Hypothalamus (tissue), 51 donors: ENCODE results near the gene CYP19A1.

Experiments
- DNase-seq, 51 donors: peaks; one replicate each; lab custom pipeline; 2025; lab: John Stamatoyannopoulos, UW

Gene CYP19A1

GRCh38 chr15:51338496-51338895, at the start of gene CYP19A1:
CYP19A1 (minus strand) TSS chr15:51338596; CDS start chr15:51242912, 95,684 bp downstream.
- DNase-seq, result no peak

- no peak for DNase-seq
These were observed 49.3 kb upstream of the CYP19A1 start for GRCh38 chr15:51387699-51388041.

- DNase-seq, result no peak
These were observed 48.7 kb upstream of the CYP19A1 start for GRCh38 chr15:51386960-51387698.

DNA sequence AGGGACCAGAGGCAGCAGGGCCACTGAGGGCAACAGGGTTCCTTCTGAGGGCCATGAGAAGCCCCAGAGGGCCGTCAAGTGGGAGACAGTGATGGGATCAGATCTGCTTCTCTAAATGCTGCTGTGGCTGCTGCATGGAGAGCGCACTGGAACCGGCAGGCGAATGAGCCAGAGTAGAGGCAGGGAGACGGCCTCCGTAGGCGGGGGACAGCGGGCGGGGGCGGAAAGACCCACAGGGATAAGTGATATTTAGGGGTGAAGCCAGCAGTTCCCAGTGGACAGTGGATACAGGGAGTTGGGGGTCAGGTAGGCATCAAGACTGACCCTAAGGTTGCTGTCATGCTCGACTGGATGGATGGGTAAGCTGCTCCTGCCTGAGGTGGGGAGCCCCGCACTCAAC, 48.1 kb upstream of the CYP19A1 start:
- DNase-seq, result no peak

GRCh38 chr15:51386029-51386428, 47.6 kb upstream of the CYP19A1 start:
- DNase-seq, result peak in 4 of 51 donors; percentile 10 to 30 (median 16)

GRCh38 chr15:51382787-51383186, 44.4 kb upstream of the CYP19A1 start:
- DNase-seq, result peak in 17 of 51 donors; percentile 10 to 57 (median 25)

DNA sequence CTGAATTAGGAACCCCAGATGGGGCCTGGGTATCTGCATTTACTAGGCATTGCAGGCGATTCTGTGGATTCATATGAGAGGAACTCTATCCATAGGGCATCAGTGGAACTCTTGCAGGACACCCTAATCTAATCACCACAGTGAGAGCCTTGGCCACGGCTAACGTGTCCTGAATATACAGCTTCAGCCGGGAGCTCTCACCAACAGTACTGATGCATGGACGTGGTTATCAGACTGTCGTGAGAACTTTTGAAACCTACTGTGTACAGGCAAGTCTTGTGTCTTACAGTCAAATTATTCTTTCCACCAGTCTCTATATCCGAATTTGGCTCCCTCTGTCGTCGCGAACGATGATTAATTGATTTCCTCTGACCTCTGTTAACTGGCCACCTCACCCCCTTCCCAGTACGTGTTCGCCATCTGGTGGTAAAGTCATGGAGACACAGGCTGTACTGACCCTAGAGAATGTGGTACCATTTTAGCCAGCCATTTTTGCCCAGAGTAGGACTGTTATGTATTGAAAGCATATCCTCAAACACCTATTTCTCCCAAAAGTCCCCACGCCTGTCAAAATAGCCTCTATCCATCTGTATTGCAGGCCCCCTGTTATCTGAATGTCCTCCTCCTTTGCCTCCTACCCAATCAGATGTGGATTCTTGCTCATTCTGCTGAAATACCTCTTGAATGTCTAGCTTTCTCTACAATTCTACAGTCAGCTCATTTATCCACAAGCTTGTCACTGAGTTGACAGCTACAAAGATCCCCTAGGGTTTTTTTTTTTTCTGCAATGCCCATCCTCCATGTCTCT, 42.8 kb upstream of the CYP19A1 start:
- DNase-seq, result peak in 42 of 51 donors; percentile 12 to 86 (median 50)

DNA sequence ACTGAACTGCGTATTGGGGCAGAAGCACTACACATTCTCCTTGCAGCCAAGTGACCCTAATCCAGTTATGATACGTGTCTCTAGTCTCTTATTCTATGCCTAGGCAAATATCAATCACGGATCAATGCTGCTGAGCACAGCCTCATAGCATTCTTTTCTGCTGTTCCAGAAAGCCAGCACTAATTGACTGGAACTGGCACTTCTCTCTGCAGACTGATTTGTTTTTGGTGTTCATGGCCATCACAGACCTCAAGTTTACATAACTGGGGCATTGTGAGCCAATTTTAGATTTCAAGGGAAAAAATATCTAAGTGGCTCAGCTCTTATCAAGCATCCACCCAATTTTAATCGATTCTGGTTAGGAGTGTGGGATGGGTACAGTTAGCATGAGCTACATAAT, 41.0 kb upstream of the CYP19A1 start:
- DNase-seq, result peak in 2 of 51 donors; percentile 29

GRCh38 chr15:51378406-51378805, 40.0 kb upstream of the CYP19A1 start:
- no peak for DNase-seq

DNA sequence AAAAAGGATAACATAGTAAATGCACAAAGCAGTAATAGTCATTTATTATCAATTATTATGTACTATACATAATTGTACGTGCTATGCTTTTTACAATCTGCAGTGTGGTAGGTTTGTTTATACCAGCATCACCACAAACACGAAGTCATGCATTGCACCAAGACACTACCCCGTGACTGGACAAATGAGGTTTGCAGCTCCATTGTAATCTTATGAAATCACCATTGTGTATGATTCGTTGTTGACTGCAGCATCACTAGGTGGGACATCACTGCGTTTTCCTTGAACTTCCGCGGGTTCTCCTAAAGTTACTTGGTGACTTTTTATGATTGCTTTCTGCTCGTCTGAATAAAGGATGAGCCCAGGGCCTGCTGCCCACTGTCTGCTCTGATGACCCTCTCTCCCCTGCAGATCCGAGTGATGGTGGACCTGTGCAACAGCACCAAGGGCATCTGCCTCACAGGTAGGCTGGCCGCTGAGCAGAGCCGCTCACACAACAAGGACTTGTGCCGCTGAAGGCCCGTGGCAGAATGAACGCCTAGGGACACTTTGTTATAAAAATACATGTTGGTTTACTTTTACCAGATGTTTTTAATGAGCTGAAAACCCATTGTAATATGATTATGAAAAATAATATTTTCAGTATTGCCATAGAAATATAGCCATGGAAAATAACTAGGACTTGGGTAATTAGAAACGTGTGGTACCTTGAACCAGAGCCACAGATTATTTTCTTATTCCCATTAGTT, 38.8 kb upstream of the CYP19A1 start:
- DNase-seq, result peak in 8 of 51 donors; percentile 17 to 41 (median 26)

DNA sequence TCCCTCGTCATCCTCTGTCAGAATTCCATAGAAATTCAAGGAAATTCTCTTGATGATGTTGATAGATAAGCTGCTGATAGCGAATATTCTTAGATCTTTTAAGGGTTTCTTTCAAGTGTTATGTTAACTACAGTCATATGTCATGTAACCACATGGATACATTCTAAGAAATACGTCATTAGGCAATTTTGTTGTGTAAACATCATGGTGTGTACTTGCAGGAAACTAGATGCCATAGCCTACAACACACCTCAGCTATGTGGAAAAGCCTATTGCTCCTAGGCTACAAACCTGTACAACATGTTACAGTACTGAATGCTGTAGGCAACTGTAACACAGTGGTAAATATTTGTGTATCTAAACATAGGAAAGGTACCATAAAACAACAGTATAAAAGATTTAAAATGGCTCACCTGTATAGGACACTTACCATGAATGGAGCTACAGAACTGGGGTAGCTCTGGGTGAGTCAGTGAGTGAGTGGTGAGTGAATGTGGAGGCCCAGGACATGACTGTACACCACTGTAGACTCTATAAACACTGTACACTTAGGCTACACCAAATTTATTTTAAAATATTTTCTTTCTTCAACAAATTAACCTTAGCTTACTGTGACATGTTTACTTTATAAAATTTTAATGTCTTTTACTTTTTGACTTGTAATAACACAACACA, 37.7 kb upstream of the CYP19A1 start:
- DNase-seq, result no peak

- peak in 2 of 51 donors; percentile 22 to 27 for DNase-seq
These were observed 35.7 kb upstream of the CYP19A1 start for GRCh38 chr15:51374131-51374530.

GRCh38 chr15:51371266-51371665, 32.9 kb upstream of the CYP19A1 start:
- no peak for DNase-seq

DNA sequence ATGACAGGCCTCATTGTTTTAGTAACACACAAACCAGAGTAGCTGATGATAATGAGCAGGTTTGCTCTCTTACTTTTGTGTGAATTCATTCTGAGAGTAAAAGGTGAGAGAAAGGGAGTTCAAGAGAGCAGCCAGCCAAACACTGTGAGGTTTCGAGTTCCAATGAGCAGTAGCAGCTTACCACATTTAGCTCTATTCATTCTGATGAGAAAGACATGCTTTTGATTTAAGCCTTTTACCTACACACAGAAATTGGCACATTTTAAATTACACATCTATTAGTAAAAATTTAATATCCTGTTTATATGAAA, 31.0 kb upstream of the CYP19A1 start:
- peak in 1 of 51 donors; percentile 32 for DNase-seq

DNA sequence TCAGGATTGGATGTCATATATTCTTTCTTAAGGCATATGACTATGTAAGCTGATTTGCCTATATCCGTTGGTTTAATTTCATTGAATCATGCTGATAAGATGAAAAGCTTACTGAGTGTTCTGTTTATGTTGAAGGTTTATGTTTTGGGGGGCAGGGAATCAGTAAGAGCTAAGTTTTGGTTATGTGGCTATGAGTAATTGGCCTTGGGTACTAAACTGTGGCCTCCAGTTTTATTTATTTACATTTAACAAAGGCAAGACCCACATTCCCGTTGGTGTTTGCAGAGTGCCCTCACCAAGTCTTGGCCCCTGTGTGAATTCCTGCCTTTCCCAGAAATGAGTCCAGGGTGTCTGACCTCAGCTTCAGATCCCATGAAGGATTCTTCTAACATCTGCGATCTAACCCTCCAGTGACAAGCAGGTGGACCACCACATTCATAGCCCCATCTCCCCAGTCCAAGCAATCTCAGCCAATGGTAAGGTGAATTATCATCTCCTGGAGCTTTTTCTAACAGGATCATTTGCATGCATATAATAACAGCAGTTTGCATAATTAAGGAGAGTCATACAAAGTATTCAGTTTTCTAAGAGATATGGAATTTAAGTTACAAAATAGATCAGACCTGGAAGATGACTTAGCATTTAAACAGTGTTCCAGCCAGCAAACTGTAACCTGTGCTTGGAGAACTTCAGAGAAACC, 30.5 kb upstream of the CYP19A1 start:
- no peak for DNase-seq

DNA sequence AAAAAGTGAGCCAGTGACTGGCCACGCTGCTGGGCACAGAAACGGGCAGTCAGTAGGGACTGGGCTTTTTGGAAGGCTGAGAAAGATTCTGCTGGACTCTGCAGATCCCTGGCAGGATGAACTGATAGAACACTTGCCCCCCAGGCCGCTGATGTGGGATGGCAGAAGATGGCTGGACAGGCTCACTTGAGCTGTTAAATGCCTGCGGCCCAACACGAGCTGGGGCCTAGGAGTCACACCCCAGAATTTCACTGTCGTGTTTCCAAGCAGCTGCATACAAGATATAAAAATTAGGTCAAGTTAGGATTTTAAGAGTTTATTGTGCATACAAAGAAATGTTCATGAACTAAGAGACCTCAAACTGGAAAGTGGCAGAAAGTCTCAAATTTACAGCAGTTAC, 29.9 kb upstream of the CYP19A1 start:
- no peak for DNase-seq

- DNase-seq, result no peak
These were observed 29.1 kb upstream of the CYP19A1 start for GRCh38 chr15:51367322-51367976.

DNA sequence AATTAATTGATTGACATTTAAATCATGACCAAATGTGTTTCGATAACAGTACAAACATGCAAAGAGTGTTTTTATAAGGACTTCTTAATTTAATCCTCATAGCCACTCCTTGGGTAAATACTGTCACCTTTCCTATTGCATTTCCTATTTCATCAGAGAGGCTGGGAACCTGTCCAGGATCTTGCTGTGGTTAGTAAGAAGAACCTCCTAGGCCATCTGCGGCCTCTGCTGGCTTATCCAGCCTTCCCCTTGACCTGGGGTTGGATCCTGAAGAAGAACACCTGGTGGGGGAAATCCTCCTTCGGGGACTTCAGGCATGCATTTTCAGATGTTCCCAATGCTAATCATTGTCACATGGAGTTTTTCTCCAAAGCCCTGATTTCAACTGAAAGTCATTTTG, 28.5 kb upstream of the CYP19A1 start:
- no peak for DNase-seq

- no peak for DNase-seq
These were observed 27.7 kb upstream of the CYP19A1 start for GRCh38 chr15:51366071-51366470.

DNA sequence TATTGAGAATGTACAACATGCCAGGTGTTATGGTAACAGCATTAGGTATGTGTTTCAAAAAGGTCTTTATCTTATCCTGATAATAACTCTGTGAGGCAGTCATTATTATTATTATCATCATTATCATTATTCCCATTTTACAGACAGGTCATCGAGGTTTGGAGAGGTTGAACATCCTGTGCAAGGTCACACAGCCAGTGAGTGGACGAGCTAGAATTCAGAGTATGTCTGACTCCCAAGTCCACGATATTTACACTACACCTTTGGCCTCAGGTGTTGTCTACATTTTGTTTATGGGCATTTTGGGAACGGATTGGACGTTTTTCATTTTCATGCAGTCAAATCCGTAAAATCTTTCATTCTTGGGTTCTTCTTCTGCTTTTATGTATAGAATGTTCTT, 27.0 kb upstream of the CYP19A1 start:
- no peak for DNase-seq
